Measurements from ENCODE around the gene CDK14.

DNA sequence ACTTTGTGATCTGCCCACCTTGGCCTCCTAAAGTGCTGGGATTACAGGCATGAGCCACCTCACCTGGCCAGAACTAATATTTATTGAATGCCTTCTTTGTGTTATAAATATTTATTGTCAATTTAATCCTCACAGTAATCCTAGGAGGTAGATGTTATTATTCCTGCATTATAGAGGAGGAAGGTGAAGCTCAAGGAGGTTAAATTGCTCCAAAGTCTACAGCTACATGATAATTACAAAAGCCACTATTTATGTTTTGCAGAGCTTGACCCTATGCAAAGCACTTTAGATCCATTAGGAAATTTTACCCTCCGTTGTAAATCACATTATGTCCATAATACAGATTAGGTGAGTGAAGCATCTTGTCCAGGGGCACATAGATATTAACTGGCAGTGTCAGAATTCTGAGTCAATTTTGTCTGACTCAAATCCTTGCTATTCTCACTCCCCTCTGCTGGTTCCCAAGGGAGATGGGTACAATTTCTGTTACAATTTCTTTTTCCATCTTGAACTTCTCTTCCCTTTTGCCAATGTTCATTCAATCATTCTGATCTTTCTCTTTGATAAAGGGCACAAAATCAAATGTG, 25.7 kb upstream of the CDK14 start:
- TF ChIP-seq, protein P1, sequence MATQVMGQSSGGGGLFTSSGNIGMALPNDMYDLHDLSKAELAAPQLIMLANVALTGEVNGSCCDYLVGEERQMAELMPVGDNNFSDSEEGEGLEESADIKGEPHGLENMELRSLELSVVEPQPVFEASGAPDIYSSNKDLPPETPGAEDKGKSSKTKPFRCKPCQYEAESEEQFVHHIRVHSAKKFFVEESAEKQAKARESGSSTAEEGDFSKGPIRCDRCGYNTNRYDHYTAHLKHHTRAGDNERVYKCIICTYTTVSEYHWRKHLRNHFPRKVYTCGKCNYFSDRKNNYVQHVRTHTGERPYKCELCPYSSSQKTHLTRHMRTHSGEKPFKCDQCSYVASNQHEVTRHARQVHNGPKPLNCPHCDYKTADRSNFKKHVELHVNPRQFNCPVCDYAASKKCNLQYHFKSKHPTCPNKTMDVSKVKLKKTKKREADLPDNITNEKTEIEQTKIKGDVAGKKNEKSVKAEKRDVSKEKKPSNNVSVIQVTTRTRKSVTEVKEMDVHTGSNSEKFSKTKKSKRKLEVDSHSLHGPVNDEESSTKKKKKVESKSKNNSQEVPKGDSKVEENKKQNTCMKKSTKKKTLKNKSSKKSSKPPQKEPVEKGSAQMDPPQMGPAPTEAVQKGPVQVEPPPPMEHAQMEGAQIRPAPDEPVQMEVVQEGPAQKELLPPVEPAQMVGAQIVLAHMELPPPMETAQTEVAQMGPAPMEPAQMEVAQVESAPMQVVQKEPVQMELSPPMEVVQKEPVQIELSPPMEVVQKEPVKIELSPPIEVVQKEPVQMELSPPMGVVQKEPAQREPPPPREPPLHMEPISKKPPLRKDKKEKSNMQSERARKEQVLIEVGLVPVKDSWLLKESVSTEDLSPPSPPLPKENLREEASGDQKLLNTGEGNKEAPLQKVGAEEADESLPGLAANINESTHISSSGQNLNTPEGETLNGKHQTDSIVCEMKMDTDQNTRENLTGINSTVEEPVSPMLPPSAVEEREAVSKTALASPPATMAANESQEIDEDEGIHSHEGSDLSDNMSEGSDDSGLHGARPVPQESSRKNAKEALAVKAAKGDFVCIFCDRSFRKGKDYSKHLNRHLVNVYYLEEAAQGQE (IDR thresholded peaks at IDR 0.05; ENCODE audit: borderline replicate concordance) = no peak
- TF ChIP-seq, protein P2, sequence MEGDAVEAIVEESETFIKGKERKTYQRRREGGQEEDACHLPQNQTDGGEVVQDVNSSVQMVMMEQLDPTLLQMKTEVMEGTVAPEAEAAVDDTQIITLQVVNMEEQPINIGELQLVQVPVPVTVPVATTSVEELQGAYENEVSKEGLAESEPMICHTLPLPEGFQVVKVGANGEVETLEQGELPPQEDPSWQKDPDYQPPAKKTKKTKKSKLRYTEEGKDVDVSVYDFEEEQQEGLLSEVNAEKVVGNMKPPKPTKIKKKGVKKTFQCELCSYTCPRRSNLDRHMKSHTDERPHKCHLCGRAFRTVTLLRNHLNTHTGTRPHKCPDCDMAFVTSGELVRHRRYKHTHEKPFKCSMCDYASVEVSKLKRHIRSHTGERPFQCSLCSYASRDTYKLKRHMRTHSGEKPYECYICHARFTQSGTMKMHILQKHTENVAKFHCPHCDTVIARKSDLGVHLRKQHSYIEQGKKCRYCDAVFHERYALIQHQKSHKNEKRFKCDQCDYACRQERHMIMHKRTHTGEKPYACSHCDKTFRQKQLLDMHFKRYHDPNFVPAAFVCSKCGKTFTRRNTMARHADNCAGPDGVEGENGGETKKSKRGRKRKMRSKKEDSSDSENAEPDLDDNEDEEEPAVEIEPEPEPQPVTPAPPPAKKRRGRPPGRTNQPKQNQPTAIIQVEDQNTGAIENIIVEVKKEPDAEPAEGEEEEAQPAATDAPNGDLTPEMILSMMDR (IDR thresholded peaks at IDR 0.05; ENCODE audit: poor library complexity, severe bottlenecking) = no peak
- TF ChIP-seq EZH2 (IDR thresholded peaks at IDR 0.05; ENCODE audit: borderline replicate concordance, insufficient read depth, low read length, poor library complexity, severe bottlenecking) (no peak), TAF1 (IDR thresholded peaks at IDR 0.05; ENCODE audit: low read depth) (no peak), POLR2AphosphoS5 (IDR thresholded peaks at IDR 0.05) (no peak), RAD21 (conservative IDR thresholded peaks at IDR 0.05) (no peak)
